Measurements from ENCODE around the gene MAML3. TPM values are rescaled to one million over a fixed set of nuclear protein-coding genes. Genes with fewer than 3 reads are reported as not detected.

Gene MAML3
- total RNA-seq, 6 donors from 2014 or later: 9.6 to 31.4 (median 14.5) TPM

- TF ChIP-seq POLR2AphosphoS5 (IDR thresholded peaks at IDR 0.05): no peak
- no peak for TF ChIP-seq POLR2A (IDR thresholded peaks at IDR 0.05)
- no peak for TF ChIP-seq CTCF (IDR thresholded peaks at IDR 0.05)
- no peak for TF ChIP-seq EP300 (IDR thresholded peaks at IDR 0.05)
- Histone ChIP-seq H3K4me3 (no peak overlapping the region), H3K27me3 (no peaks in the 10 kb centered on the region), H3K36me3 (no peaks in the 10 kb centered on the region), H3K27ac (no peak overlapping the region), H3K9me3 (no peaks in the 10 kb centered on the region), H3K4me1 (peaks cover 0 to 4% (median 0%) of the 10 kb centered on the region in 4 donors)
- DNase-seq (no peak), ATAC-seq (ENCODE audit: low FRiP score in 2 of 2) (no peak)
- WGBS, 2 donors: 73 to 74% methylated on average over 9 of the region's 9 CpGs
Observed at GRCh38 chr4:139824882-139825522, 329.0 kb downstream of the MAML3 start.

GRCh38 chr4:139823746-139824145 is 330.2 kb downstream of the MAML3 start:
- H3K27ac ChIP-seq: no peak overlapping the region
- H3K4me3 ChIP-seq: no peak overlapping the region
- no peaks in the 10 kb centered on the region for H3K4me1 ChIP-seq
- H3K27me3 ChIP-seq: no peaks in the 10 kb centered on the region
- DNase-seq (no peak), ATAC-seq (ENCODE audit: low FRiP score in 2 of 2) (no peak)
- no peaks in the 10 kb centered on the region for H3K9me3 ChIP-seq
- no peaks in the 10 kb centered on the region for H3K36me3 ChIP-seq
- TF ChIP-seq CTCF (IDR thresholded peaks at IDR 0.05): no peak
- WGBS, 2 donors: 85 to 88% methylated on average over 5 of the region's 5 CpGs

- Histone ChIP-seq H3K27ac (no peak overlapping the region), H3K27me3 (no peaks in the 10 kb centered on the region), H3K4me1 (no peaks in the 10 kb centered on the region), H3K4me3 (no peak overlapping the region), H3K36me3 (no peaks in the 10 kb centered on the region), H3K9me3 (no peaks in the 10 kb centered on the region)
- 91 to 96% methylated on average over 4 of the region's 4 CpGs for WGBS, 2 donors
- DNase-seq: no peak
- ATAC-seq (ENCODE audit: low FRiP score in 2 of 2): no peak
- TF ChIP-seq POLR2AphosphoS5 (IDR thresholded peaks at IDR 0.05) (no peak), EP300 (IDR thresholded peaks at IDR 0.05) (no peak), CTCF (IDR thresholded peaks at IDR 0.05) (no peak), POLR2A (IDR thresholded peaks at IDR 0.05) (no peak)
Observed at GRCh38 chr4:139823345-139823744, 330.6 kb downstream of the MAML3 start.

- H3K27ac ChIP-seq: no peak overlapping the region
- DNase-seq (no peak), ATAC-seq (ENCODE audit: low FRiP score in 2 of 2) (no peak)
- no peaks in the 10 kb centered on the region for H3K4me1 ChIP-seq
- no peaks in the 10 kb centered on the region for H3K9me3 ChIP-seq
- H3K36me3 ChIP-seq: no peaks in the 10 kb centered on the region
- no peak overlapping the region for H3K4me3 ChIP-seq
- WGBS, 2 donors: 90 to 96% methylated on average over 3 to 4 of the region's 4 CpGs
- H3K27me3 ChIP-seq: no peaks in the 10 kb centered on the region
- TF ChIP-seq POLR2AphosphoS5 (IDR thresholded peaks at IDR 0.05) (no peak), CTCF (IDR thresholded peaks at IDR 0.05) (no peak), POLR2A (IDR thresholded peaks at IDR 0.05) (no peak), EP300 (IDR thresholded peaks at IDR 0.05) (no peak)
Observed at GRCh38 chr4:139822391-139822790, 331.6 kb downstream of the MAML3 start.

- no peak for DNase-seq
- no peak overlapping the region for H3K27ac ChIP-seq
- H3K27me3 ChIP-seq: no peaks in the 10 kb centered on the region
- H3K4me1 ChIP-seq: peaks cover 15 to 17% (median 16%) of the 10 kb centered on the region in 4 donors
- no peak for TF ChIP-seq EP300 (IDR thresholded peaks at IDR 0.05)
- no peak for TF ChIP-seq POLR2A (IDR thresholded peaks at IDR 0.05)
- no peak for TF ChIP-seq CTCF (IDR thresholded peaks at IDR 0.05)
- TF ChIP-seq POLR2AphosphoS5 (IDR thresholded peaks at IDR 0.05): no peak
- WGBS, 2 donors: 90 to 92% methylated on average over 2 of the region's 2 CpGs
- no peaks in the 10 kb centered on the region for H3K9me3 ChIP-seq
- H3K36me3 ChIP-seq: no peaks in the 10 kb centered on the region
- H3K4me3 ChIP-seq: no peak overlapping the region
- ATAC-seq (ENCODE audit: low FRiP score in 2 of 2): no peak
Observed at GRCh38 chr4:139819082-139819481, 334.9 kb downstream of the MAML3 start.

All from upper lobe of left lung (tissue), 6 donors.